HepG2 (cell line): Measurements from ENCODE around the gene SYNGR4. TPM values are rescaled to one million over a fixed set of nuclear protein-coding genes. Genes with fewer than 3 reads are reported as not detected.

ENCODE experiments used
- AHR ChIP-seq: IDR thresholded peaks from 2 replicates; pipeline ENCODE4 v1.6.1; 2018; ENCODE audit warnings: missing genetic modification reagents, missing compliant biosample characterization
- FLYWCH1 ChIP-seq: sonication (generic); formaldehyde crosslinking; IDR thresholded peaks from 2 replicates; pipeline ENCODE4 v1.8.1; 2023; ENCODE audit warnings: mild to moderate bottlenecking, missing genetic modification reagents
- FOXA3 ChIP-seq: IDR thresholded peaks from 2 replicates; pipeline ENCODE4 v1.6.1; 2016; ENCODE audit warnings: missing genetic modification reagents, missing compliant biosample characterization
- HHEX ChIP-seq: IDR thresholded peaks from 2 replicates; pipeline ENCODE4 v1.6.1; 2016; ENCODE audit warnings: control low read depth
- LCORL ChIP-seq, 2 experiments: fragments of 450-650 bp in 1 of 2; sonication (generic) in 1 of 2; formaldehyde crosslinking in 1 of 2; IDR thresholded peaks; 2 replicates each; pipeline versions ENCODE4 v1.5.0 to v1.6.1; 2017 to 2020; ENCODE audit warnings: antibody characterized with exemption in 1 of 2, missing genetic modification reagents in 1 of 2
- MBNL3 ChIP-seq: fragments of 250-450 bp; sonication (Bioruptor Pico); conservative IDR thresholded peaks from 2 replicates; pipeline ENCODE4 v1.8.0; 2022; ENCODE audit warnings: mild to moderate bottlenecking, inconsistent platforms
- NCOA2 ChIP-seq: sonication (generic); formaldehyde crosslinking; IDR thresholded peaks from 2 replicates; pipeline ENCODE4 v1.8.0; 2022; ENCODE audit warnings: inconsistent platforms
- NFE2L2 ChIP-seq: fragments of 150-350 bp; IDR thresholded peaks from 2 replicates; pipeline ENCODE4 v1.6.1; 2014; ENCODE audit warnings: low read length
- NFIC ChIP-seq: IDR thresholded peaks from 2 replicates; pipeline ENCODE4 v1.6.1; 2012; ENCODE audit warnings: mild to moderate bottlenecking, low read length, inconsistent platforms
- POGZ ChIP-seq: sonication (generic); formaldehyde crosslinking; IDR thresholded peaks from 2 replicates; pipeline ENCODE4 v1.4.0; 2020; ENCODE audit warnings: mild to moderate bottlenecking, missing genetic modification reagents
- U2AF2 ChIP-seq: fragments of 200-400 bp; formaldehyde crosslinking; IDR thresholded peaks from 2 replicates; pipeline ENCODE4 v1.6.1; 2017; ENCODE audit warnings: low read depth, mild to moderate bottlenecking, low read length
- YEATS4 ChIP-seq: sonication (generic); formaldehyde crosslinking; IDR thresholded peaks from 2 replicates; pipeline ENCODE4 v1.4.0; 2020; ENCODE audit warnings: missing genetic modification reagents, borderline replicate concordance
- ZFYVE20 ChIP-seq: sonication (generic); formaldehyde crosslinking; IDR thresholded peaks from 2 replicates; pipeline ENCODE4 v1.8.0; 2023; ENCODE audit warnings: low read depth, mild to moderate bottlenecking, moderate library complexity, missing genetic modification reagents, borderline replicate concordance
- ZNF138 ChIP-seq: sonication (generic); formaldehyde crosslinking; IDR thresholded peaks from 2 replicates; pipeline ENCODE4 v1.5.0; 2020; ENCODE audit warnings: mild to moderate bottlenecking, low read depth, missing genetic modification reagents
- ZNF256 ChIP-seq: sonication (generic); formaldehyde crosslinking; conservative IDR thresholded peaks from 2 replicates; pipeline ENCODE4 v1.4.0; 2020; ENCODE audit warnings: missing genetic modification reagents
- ZNF264 ChIP-seq: sonication (generic); formaldehyde crosslinking; IDR thresholded peaks from 2 replicates; pipeline ENCODE4 v1.4.0; 2020; ENCODE audit warnings: missing genetic modification reagents
- ZNF317 ChIP-seq: sonication (generic); formaldehyde crosslinking; IDR thresholded peaks from 2 replicates; pipeline ENCODE4 v1.5.0; 2020; ENCODE audit warnings: mild to moderate bottlenecking, missing genetic modification reagents
- ZNF33B ChIP-seq: sonication (generic); formaldehyde crosslinking; IDR thresholded peaks from 2 replicates; pipeline ENCODE4 v1.5.1; 2020; ENCODE audit warnings: mild to moderate bottlenecking, missing genetic modification reagents
- ZNF343 ChIP-seq: sonication (generic); formaldehyde crosslinking; IDR thresholded peaks from 2 replicates; pipeline ENCODE4 v1.4.0; 2020; ENCODE audit warnings: mild to moderate bottlenecking, missing genetic modification reagents
- ZNF432 ChIP-seq: sonication (generic); formaldehyde crosslinking; IDR thresholded peaks from 2 replicates; pipeline ENCODE4 v1.5.0; 2020; ENCODE audit warnings: missing genetic modification reagents, mild to moderate bottlenecking, borderline replicate concordance
- ZNF780A ChIP-seq: sonication (generic); formaldehyde crosslinking; IDR thresholded peaks from 2 replicates; pipeline ENCODE4 v1.8.0; 2022; ENCODE audit warnings: mild to moderate bottlenecking, missing genetic modification reagents, moderate library complexity
- polyA plus RNA-seq, 8 experiments: library from polyadenylated mRNA; depleted of rRNA in 3 of 8; stranded (reverse) in 7 of 8; unstranded in 1 of 8; fragments of >200 nt; fragmentation: Illumina TruSeq in 4 of 8; extraction: Trizol in 4 of 8; gene quantifications; 2 replicates each; pipeline versions ENCODE4 v1.2.1 to v1.2.3, GENCODE V29; 2011 to 2016; ENCODE audit warnings: low read depth in 4 of 8, missing spikeins in 1 of 8, mixed read lengths in 1 of 8; ENCODE audit not compliant: insufficient read depth in 1 of 8
- total RNA-seq, 5 experiments: library from RNA; depleted of rRNA; stranded (reverse); fragments of >200 nt; fragmentation: Illumina TruSeq; extraction: Trizol; gene quantifications; 2 replicates each; pipeline ENCODE4 v1.2.3, GENCODE V29; 2016; ENCODE audit warnings: low read depth in 1 of 5
- TF ChIP-seq, protein P1 (sequence below), 2 experiments: sonication (generic) in 1 of 2; formaldehyde crosslinking in 1 of 2; IDR thresholded peaks; 2 replicates each; pipeline versions ENCODE4 v1.5.1 to v1.6.1; 2011 to 2020; ENCODE audit warnings: borderline replicate concordance in 1 of 2, low read depth in 1 of 2, low read length in 1 of 2, mild to moderate bottlenecking in 1 of 2, missing genetic modification reagents in 1 of 2, moderate library complexity in 1 of 2
- TF ChIP-seq, protein P2 (sequence below): sonication (generic); formaldehyde crosslinking; IDR thresholded peaks from 2 replicates; pipeline ENCODE4 v1.5.0; 2020; ENCODE audit warnings: missing genetic modification reagents
- TF ChIP-seq, protein P3 (sequence below): IDR thresholded peaks from 2 replicates; pipeline ENCODE4 v1.6.1; 2016; ENCODE audit warnings: missing compliant biosample characterization, missing genetic modification reagents, borderline replicate concordance

SYNGR4 gene
- total and polyA plus RNA-seq, 2 of the 13 experiments (the other 11 are each of a cell fraction or from before 2014, with no cell fraction given), result not detected

DNA sequence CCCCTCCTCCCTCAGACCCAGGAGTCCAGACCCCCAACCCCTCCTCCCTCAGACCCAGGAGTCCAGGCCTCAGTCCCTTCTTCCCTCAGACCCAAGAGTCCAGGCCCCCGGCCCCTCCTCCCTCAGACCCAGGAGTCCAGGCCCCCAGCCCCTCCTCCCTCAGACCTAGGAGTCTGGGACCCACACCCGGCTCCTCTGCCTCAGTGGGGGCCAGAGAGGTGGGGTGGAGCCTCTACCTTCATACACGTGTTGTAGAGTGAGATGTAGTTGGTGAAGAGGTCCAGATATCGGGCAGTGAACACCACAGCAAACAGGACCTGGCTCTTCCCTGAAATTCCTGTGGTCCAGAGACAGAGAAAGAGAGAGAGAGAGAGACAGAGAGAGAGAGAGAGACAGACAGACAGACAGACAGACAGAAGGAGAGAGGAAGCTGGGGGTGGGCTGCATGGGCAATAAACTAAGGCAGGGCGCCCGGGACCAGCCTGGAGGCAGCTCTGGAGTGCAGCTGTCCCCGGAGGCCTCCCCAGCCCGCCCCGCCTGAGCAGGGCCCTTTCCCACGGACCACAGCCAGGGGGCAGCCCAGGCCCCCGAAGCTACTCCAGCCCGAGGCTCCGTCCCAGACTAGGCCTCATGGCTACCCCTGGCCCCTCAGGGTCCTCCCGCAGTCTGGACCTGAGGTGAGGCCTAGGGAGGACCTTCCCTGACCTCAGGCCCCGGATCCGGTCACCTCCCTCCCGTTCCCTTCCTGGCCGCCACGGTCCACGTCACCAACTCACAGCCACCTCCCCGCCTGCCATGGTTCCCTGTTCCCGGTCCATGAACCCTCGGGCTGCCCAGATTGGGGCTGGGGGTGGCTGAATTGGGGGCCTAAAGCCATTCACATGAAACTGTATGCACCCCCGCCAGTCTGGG, 26.3 kb downstream of the SYNGR4 start (continued):
- TF ChIP-seq, protein P1, sequence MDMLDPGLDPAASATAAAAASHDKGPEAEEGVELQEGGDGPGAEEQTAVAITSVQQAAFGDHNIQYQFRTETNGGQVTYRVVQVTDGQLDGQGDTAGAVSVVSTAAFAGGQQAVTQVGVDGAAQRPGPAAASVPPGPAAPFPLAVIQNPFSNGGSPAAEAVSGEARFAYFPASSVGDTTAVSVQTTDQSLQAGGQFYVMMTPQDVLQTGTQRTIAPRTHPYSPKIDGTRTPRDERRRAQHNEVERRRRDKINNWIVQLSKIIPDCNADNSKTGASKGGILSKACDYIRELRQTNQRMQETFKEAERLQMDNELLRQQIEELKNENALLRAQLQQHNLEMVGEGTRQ (IDR thresholded peaks at IDR 0.05; ENCODE audit: low read depth, low read length), result no peak
- TF ChIP-seq, protein P1 (CRISPR knock-in tag; IDR thresholded peaks at IDR 0.05; ENCODE audit: borderline replicate concordance), result no peak
- TF ChIP-seq NFE2L2, result no peak
- no peak for TF ChIP-seq ZNF432
- TF ChIP-seq LCORL (IDR thresholded peaks at IDR 0.05), result no peak; the same call in 1 of the 2 replicates
- TF ChIP-seq LCORL (CRISPR knock-in tag; IDR thresholded peaks at IDR 0.05), result peak; percentile 59; the same call in 1 of the 2 replicates
- no peak for TF ChIP-seq NFIC
- peak; percentile 84 for TF ChIP-seq YEATS4
- TF ChIP-seq ZNF780A (CRISPR knock-in tag), result no peak
- TF ChIP-seq FOXA3, result peak; percentile 34; the same call in 1 of the 2 replicates
- no peak for TF ChIP-seq ZFYVE20 (CRISPR knock-in tag)
- TF ChIP-seq ZNF33B (CRISPR knock-in tag), result no peak
- TF ChIP-seq ZNF138 (CRISPR knock-in tag), result no peak
- peak; percentile 56; the same call in 1 of the 2 replicates for TF ChIP-seq ZNF264 (CRISPR knock-in tag)
- peak; percentile 69; the same call in 1 of the 2 replicates for TF ChIP-seq AHR
- TF ChIP-seq, protein P2, sequence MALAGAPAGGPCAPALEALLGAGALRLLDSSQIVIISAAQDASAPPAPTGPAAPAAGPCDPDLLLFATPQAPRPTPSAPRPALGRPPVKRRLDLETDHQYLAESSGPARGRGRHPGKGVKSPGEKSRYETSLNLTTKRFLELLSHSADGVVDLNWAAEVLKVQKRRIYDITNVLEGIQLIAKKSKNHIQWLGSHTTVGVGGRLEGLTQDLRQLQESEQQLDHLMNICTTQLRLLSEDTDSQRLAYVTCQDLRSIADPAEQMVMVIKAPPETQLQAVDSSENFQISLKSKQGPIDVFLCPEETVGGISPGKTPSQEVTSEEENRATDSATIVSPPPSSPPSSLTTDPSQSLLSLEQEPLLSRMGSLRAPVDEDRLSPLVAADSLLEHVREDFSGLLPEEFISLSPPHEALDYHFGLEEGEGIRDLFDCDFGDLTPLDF, result no peak
- TF ChIP-seq ZNF343 (CRISPR knock-in tag), result peak; percentile 67; the same call in 1 of the 2 replicates
- peak; percentile 57; the same call in 1 of the 2 replicates for TF ChIP-seq NCOA2 (CRISPR knock-in tag)
- peak; percentile 17; the same call in 1 of the 2 replicates for TF ChIP-seq FLYWCH1
- no peak for TF ChIP-seq MBNL3 (CRISPR knock-in tag)
- TF ChIP-seq ZNF256 (CRISPR knock-in tag), result peak; percentile 23
- TF ChIP-seq HHEX (CRISPR knock-in tag), result no peak
- no peak for TF ChIP-seq U2AF2
- TF ChIP-seq ZNF317 (CRISPR knock-in tag), result no peak
- TF ChIP-seq, protein P3, sequence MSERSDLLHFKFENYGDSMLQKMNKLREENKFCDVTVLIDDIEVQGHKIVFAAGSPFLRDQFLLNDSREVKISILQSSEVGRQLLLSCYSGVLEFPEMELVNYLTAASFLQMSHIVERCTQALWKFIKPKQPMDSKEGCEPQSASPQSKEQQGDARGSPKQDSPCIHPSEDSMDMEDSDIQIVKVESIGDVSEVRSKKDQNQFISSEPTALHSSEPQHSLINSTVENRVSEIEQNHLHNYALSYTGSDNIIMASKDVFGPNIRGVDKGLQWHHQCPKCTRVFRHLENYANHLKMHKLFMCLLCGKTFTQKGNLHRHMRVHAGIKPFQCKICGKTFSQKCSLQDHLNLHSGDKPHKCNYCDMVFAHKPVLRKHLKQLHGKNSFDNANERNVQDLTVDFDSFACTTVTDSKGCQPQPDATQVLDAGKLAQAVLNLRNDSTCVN, result peak; percentile 41; the same call in 1 of the 2 replicates
- no peak; the same call in 1 of the 2 replicates for TF ChIP-seq POGZ (CRISPR knock-in tag)
